Tibial artery (tissue), 4 donors: ENCODE results near the gene IKZF4.
"Not testable (repeated sequence)": the region's sequence is repeated elsewhere in the genome, so short reads cannot be mapped to it uniquely, and the experiment has no call there.

ENCODE experiments used
- DNase-seq, 2 donors: peaks; one replicate each; pipeline ENCODE4 v3.0.0-alpha.2; 2019
- H3K27ac ChIP-seq, 2 donors: fragments of 200-600 bp; sonication (generic) in 1 of 2; 1 replicate in 1 of 2; 2 replicates in 1 of 2; pipeline ENCODE4 v1.5.1; 2018 to 2019; ENCODE audit warnings: mild to moderate bottlenecking in 1 of 2
- H3K27me3 ChIP-seq, 2 donors: fragments of 200-600 bp; sonication (generic) in 1 of 2; one replicate each; pipeline versions ENCODE4 v1.5.1 to v1.6.0; 2016 to 2019
- H3K36me3 ChIP-seq, 3 donors: fragments of 200-600 bp; sonication (generic) in 2 of 3; one replicate each; pipeline ENCODE4 v1.5.1; 2016 to 2019; ENCODE audit warnings: mild to moderate bottlenecking in 2 of 3
- H3K4me1 ChIP-seq, 4 donors: fragments of 200-600 bp; sonication (generic) in 2 of 4; 1 replicate in 3 of 4; 2 replicates in 1 of 4; pipeline ENCODE4 v1.5.1; 2016 to 2019
- H3K4me3 ChIP-seq, 2 donors: fragments of 200-600 bp; sonication (generic) in 1 of 2; 1 replicate in 1 of 2; 2 replicates in 1 of 2; pipeline ENCODE4 v1.5.1; 2018 to 2019; ENCODE audit warnings: mild to moderate bottlenecking in 2 of 2
- H3K9me3 ChIP-seq, 3 donors: fragments of 200-600 bp; sonication (generic) in 1 of 3; one replicate each; pipeline ENCODE4 v1.5.1; 2016 to 2019
- intact Hi-C: fragments of 100-400 bp; cut with DNase I; formaldehyde crosslinking; loops from one replicate; pipeline ENCODE4 v1.15.0; 2023; ENCODE audit warnings: low total_unique reads
- TF ChIP-seq, protein P1 (sequence below), 2 experiments: fragments of 200-600 bp in 1 of 2; fragments of 450-650 bp in 1 of 2; IDR thresholded peaks; one replicate each; pipeline ENCODE4 v1.5.1; 2017 to 2019; ENCODE audit warnings: antibody characterized with exemption in 2 of 2, mild to moderate bottlenecking in 1 of 2, moderate library complexity in 1 of 2

The IKZF4 gene

GRCh38 chr12:55984861-55985260, 36.0 kb upstream of the IKZF4 start:
- TF ChIP-seq, protein P1, sequence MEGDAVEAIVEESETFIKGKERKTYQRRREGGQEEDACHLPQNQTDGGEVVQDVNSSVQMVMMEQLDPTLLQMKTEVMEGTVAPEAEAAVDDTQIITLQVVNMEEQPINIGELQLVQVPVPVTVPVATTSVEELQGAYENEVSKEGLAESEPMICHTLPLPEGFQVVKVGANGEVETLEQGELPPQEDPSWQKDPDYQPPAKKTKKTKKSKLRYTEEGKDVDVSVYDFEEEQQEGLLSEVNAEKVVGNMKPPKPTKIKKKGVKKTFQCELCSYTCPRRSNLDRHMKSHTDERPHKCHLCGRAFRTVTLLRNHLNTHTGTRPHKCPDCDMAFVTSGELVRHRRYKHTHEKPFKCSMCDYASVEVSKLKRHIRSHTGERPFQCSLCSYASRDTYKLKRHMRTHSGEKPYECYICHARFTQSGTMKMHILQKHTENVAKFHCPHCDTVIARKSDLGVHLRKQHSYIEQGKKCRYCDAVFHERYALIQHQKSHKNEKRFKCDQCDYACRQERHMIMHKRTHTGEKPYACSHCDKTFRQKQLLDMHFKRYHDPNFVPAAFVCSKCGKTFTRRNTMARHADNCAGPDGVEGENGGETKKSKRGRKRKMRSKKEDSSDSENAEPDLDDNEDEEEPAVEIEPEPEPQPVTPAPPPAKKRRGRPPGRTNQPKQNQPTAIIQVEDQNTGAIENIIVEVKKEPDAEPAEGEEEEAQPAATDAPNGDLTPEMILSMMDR (IDR thresholded peaks at IDR 0.05), result no peak
- Histone ChIP-seq H3K9me3 (no peaks in the 10 kb centered on the region), H3K27ac (no peak overlapping the region), H3K36me3 (peaks cover 32 to 85% (median 68%) of the 10 kb centered on the region in 3 donors), H3K4me1 (no peaks in the 10 kb centered on the region), H3K27me3 (no peaks in the 10 kb centered on the region), H3K4me3 (no peak overlapping the region)
- no peak for DNase-seq
- intact Hi-C loops, result no loop called here

- Histone ChIP-seq H3K9me3 (no peaks in the 10 kb centered on the region), H3K4me1 (no peaks in the 10 kb centered on the region), H3K36me3 (peaks cover 37 to 85% (median 73%) of the 10 kb centered on the region in 3 donors), H3K4me3 (no peak overlapping the region), H3K27ac (no peak overlapping the region), H3K27me3 (no peaks in the 10 kb centered on the region)
- no peak for DNase-seq
- intact Hi-C loops, result no loop called here
- TF ChIP-seq, protein P1 (IDR thresholded peaks at IDR 0.05), result no peak
These were observed 35.5 kb upstream of the IKZF4 start for GRCh38 chr12:55985341-55985740.

- H3K4me1 ChIP-seq, H3K9me3 ChIP-seq, H3K27ac ChIP-seq, H3K4me3 ChIP-seq, intact Hi-C loops, H3K27me3 ChIP-seq, DNase-seq: not testable (repeated sequence)
- peaks cover 43 to 85% (median 74%) of the 10 kb centered on the region in 3 donors for H3K36me3 ChIP-seq
These were observed 34.9 kb upstream of the IKZF4 start for GRCh38 chr12:55985976-55986375.

- intact Hi-C loops, result loop anchor here (5.0 to 10.0 kb wide), 2 partner anchors 36 to 114 kb away; partner anchors contain the start of gene PA2G4
- H3K27ac ChIP-seq, result no peak overlapping the region
- no peak overlapping the region for H3K4me3 ChIP-seq
- DNase-seq, result no peak
- H3K36me3 ChIP-seq, result peaks cover 70 to 91% (median 89%) of the 10 kb centered on the region in 3 donors
- TF ChIP-seq, protein P1 (IDR thresholded peaks at IDR 0.05), result no peak
- no peaks in the 10 kb centered on the region for H3K27me3 ChIP-seq
- no peaks in the 10 kb centered on the region for H3K9me3 ChIP-seq
- H3K4me1 ChIP-seq, result no peaks in the 10 kb centered on the region
These were observed 29.7 kb upstream of the IKZF4 start for GRCh38 chr12:55991110-55991509.

GRCh38 chr12:55993230-55993853, 27.5 kb upstream of the IKZF4 start:
- no peak for DNase-seq
- H3K4me3 ChIP-seq, result no peak overlapping the region
- H3K9me3 ChIP-seq, result no peaks in the 10 kb centered on the region
- TF ChIP-seq, protein P1 (IDR thresholded peaks at IDR 0.05), result no peak
- intact Hi-C loops, result loop anchor here (5.0 to 10.0 kb wide), 2 partner anchors 34 to 111 kb away; partner anchors contain the start of gene PA2G4
- H3K27me3 ChIP-seq, result no peaks in the 10 kb centered on the region
- H3K4me1 ChIP-seq, result peaks cover 0 to 12% (median 9%) of the 10 kb centered on the region in 4 donors
- no peak overlapping the region for H3K27ac ChIP-seq
- H3K36me3 ChIP-seq, result peaks cover 50 to 69% (median 67%) of the 10 kb centered on the region in 3 donors

DNA sequence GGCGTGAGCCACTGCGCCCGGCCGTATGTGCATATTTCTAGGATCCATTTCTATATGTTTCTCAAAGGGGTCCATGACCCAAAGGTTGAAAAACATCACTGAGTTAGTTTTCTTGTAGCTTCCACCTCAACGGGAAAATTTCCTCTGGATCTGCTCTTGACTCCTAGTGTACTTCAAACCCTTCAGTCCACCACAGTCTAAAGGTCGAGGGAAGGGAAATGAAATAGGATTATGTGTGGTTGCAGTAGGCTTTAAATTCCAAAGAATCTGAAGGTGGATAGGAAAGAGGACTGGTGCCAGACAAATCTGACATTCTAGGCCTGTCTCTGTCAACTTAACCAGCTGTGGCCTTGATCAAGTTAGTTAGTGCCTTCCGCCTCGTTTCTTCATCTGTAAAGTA, 25.5 kb upstream of the IKZF4 start:
- TF ChIP-seq, protein P1 (IDR thresholded peaks at IDR 0.05), result no peak

More for the DNA sequence above, 25.5 kb upstream of the IKZF4 start:
- intact Hi-C loops, result loop anchor here (5.0 to 10.0 kb wide), 2 partner anchors 47 to 109 kb away; partner anchors contain the start of genes PA2G4 and RPS26
- H3K36me3 ChIP-seq, result peaks cover 34 to 60% (median 51%) of the 10 kb centered on the region in 3 donors
- H3K4me1 ChIP-seq, result peaks cover 0 to 14% (median 9%) of the 10 kb centered on the region in 4 donors
- H3K4me3 ChIP-seq, result no peak overlapping the region
- no peak overlapping the region for H3K27ac ChIP-seq
- H3K9me3 ChIP-seq, result no peaks in the 10 kb centered on the region
- DNase-seq, result no peak
- H3K27me3 ChIP-seq, result no peaks in the 10 kb centered on the region
